H1 (cell line): ENCODE data around the gene SORD. TPM values are rescaled to one million over a fixed set of nuclear protein-coding genes. Genes with fewer than 3 reads are reported as not detected.

Source experiments
- CTCF ChIA-PET: fragments of 300-600 bp; sonication (Branson Sonifier 250); formaldehyde crosslinking; loops from one replicate; lab custom pipeline; 2021; ENCODE audit not compliant: partially characterized antibody; lab: Charles Lee
- POLR2A ChIA-PET: fragments of 300-600 bp; sonication (Branson Sonifier 250); formaldehyde crosslinking; loops from one replicate; lab custom pipeline; 2021; ENCODE audit warnings: inconsistent platforms; ENCODE audit not compliant: partially characterized antibody; lab: Charles Lee
- DNase-seq, 2 experiments: peaks; one replicate each; pipeline versions ENCODE4 v3.0.0 to v3.0.0-alpha.2; 2010 to 2022; ENCODE audit warnings: low spot score in 2 of 2, low read depth in 1 of 2, mixed read lengths in 1 of 2
- FAIRE-seq: peaks from 2 replicates; lab custom pipeline; 2011; peaks lifted over from hg19 to GRCh38; lab: Jason Lieb, UNC
- H2AFZ ChIP-seq: 2 replicates; pipeline ENCODE4 v1.8.1; 2012; ENCODE audit warnings: low read length, inconsistent platforms
- H2AK5ac ChIP-seq: 2 replicates; pipeline ENCODE4 v1.6.1; 2013; ENCODE audit warnings: low read depth, low read length
- H2BK120ac ChIP-seq: replicated peaks from 2 replicates; pipeline ENCODE3; 2013; ENCODE audit warnings: low read depth, low read length, inconsistent platforms
- H2BK12ac ChIP-seq: 2 replicates; pipeline ENCODE4 v1.6.1; 2013; ENCODE audit warnings: low read depth, low read length
- H2BK15ac ChIP-seq: 2 replicates; pipeline ENCODE4 v1.6.1; 2013; ENCODE audit warnings: low read length
- H2BK20ac ChIP-seq: 2 replicates; pipeline ENCODE4 v1.6.1; 2013; ENCODE audit warnings: low read length
- H2BK5ac ChIP-seq: 2 replicates; pipeline ENCODE4 v1.6.1; 2013; ENCODE audit warnings: low read depth, low read length
- H3K14ac ChIP-seq: 2 replicates; pipeline ENCODE4 v1.6.1; 2013; ENCODE audit warnings: inconsistent platforms; ENCODE audit not compliant: insufficient read length
- H3K18ac ChIP-seq: 2 replicates; pipeline ENCODE4 v1.6.1; 2013; ENCODE audit warnings: low read length; ENCODE audit errors: extremely low read depth
- H3K23ac ChIP-seq: 2 replicates; pipeline ENCODE4 v1.6.1; 2013; ENCODE audit warnings: inconsistent platforms; ENCODE audit not compliant: insufficient read length
- H3K23me2 ChIP-seq: 2 replicates; pipeline ENCODE4 v1.6.1; 2013; ENCODE audit warnings: low read depth, low read length
- H3K27ac ChIP-seq: 2 replicates; pipeline ENCODE4 v1.6.1; 2011; ENCODE audit warnings: low read depth, low read length, inconsistent platforms
- H3K27me3 ChIP-seq, 4 experiments: replicated peaks in 1 of 4; 1 replicate in 1 of 4; 2 replicates in 3 of 4; pipeline versions ENCODE4 v1.6.1 to v1.8.1; 2011 to 2013; ENCODE audit warnings: low read length in 3 of 4, mild to moderate bottlenecking in 3 of 4, inconsistent platforms in 2 of 4, mixed read lengths in 2 of 4, moderate library complexity in 1 of 4; ENCODE audit not compliant: control insufficient read depth in 3 of 4, insufficient read depth in 3 of 4; ENCODE audit errors: extremely low read depth in 1 of 4
- H3K36me3 ChIP-seq, 4 experiments: 2 replicates each; pipeline versions ENCODE4 v1.6.1 to v1.8.1; 2011 to 2013; ENCODE audit warnings: mild to moderate bottlenecking in 4 of 4, low read length in 3 of 4, moderate library complexity in 2 of 4, control low read depth in 1 of 4, inconsistent platforms in 1 of 4; ENCODE audit not compliant: insufficient read depth in 4 of 4, control insufficient read depth in 2 of 4
- H3K4ac ChIP-seq: replicated peaks from 2 replicates; pipeline ENCODE3; 2013; ENCODE audit warnings: low read length, low read depth, mixed read lengths, inconsistent platforms; ENCODE audit not compliant: insufficient read length
- H3K4me1 ChIP-seq, 4 experiments: replicated peaks in 1 of 4; 1 replicate in 1 of 4; 2 replicates in 3 of 4; pipeline versions ENCODE4 v1.6.1 to v1.8.1; 2011 to 2013; ENCODE audit warnings: low read length in 3 of 4, inconsistent platforms in 2 of 4, mixed read lengths in 1 of 4; ENCODE audit not compliant: insufficient read depth in 4 of 4, control insufficient read depth in 3 of 4
- H3K4me2 ChIP-seq, 2 experiments: 2 replicates each; pipeline versions ENCODE4 v1.6.1 to v1.8.1; 2011 to 2013; ENCODE audit warnings: low read depth in 2 of 2, low read length in 2 of 2, control low read depth in 1 of 2, inconsistent platforms in 1 of 2, mild to moderate bottlenecking in 1 of 2; ENCODE audit not compliant: insufficient read depth in 1 of 2
- H3K4me3 ChIP-seq, 4 experiments: fragments of 200-600, 300-600 bp in 1 of 4; sonication (generic), shearing (Covaris generic), sonication (Bioruptor Twin) in 1 of 4; 2 replicates each; pipeline versions ENCODE4 v1.5.1 to v1.8.1; 2011 to 2016; ENCODE audit warnings: low read length in 4 of 4, low read depth in 3 of 4, control low read depth in 2 of 4, inconsistent platforms in 2 of 4, mild to moderate bottlenecking in 2 of 4, mixed read lengths in 1 of 4, moderate library complexity in 1 of 4; ENCODE audit not compliant: insufficient read depth in 2 of 4; ENCODE audit errors: extremely low read depth in 1 of 4
- H3K56ac ChIP-seq: replicated peaks from 2 replicates; pipeline ENCODE3; 2013; ENCODE audit warnings: low read depth, mild to moderate bottlenecking, mixed read lengths, low read length, inconsistent platforms; ENCODE audit not compliant: insufficient read length
- H3K79me1 ChIP-seq: 2 replicates; pipeline ENCODE4 v1.6.1; 2013; ENCODE audit warnings: low read depth, low read length, control low read depth
- H3K79me2 ChIP-seq, 2 experiments: 2 replicates each; pipeline versions ENCODE4 v1.6.1 to v1.8.1; 2012 to 2013; ENCODE audit warnings: low read length in 2 of 2, mild to moderate bottlenecking in 2 of 2, inconsistent platforms in 1 of 2; ENCODE audit not compliant: insufficient read depth in 2 of 2, control insufficient read depth in 1 of 2
- H3K9ac ChIP-seq, 4 experiments: replicated peaks in 1 of 4; 1 replicate in 1 of 4; 2 replicates in 3 of 4; pipeline versions ENCODE4 v1.6.1 to v1.8.1; 2011 to 2013; ENCODE audit warnings: low read depth in 3 of 4, low read length in 3 of 4, control low read depth in 2 of 4, mild to moderate bottlenecking in 2 of 4, moderate library complexity in 2 of 4, inconsistent platforms in 1 of 4; ENCODE audit errors: extremely low read depth in 1 of 4
- H3K9me3 ChIP-seq, 2 experiments: 2 replicates each; pipeline versions ENCODE4 v1.6.1 to v1.8.1; 2012 to 2013; ENCODE audit warnings: mild to moderate bottlenecking in 2 of 2, moderate library complexity in 2 of 2, control low read depth in 1 of 2, inconsistent platforms in 1 of 2, low read depth in 1 of 2, low read length in 1 of 2, mixed read lengths in 1 of 2; ENCODE audit not compliant: insufficient read depth in 2 of 2
- H4K20me1 ChIP-seq, 2 experiments: replicated peaks in 1 of 2; 2 replicates each; pipeline versions ENCODE3 to v1.8.1; 2011 to 2013; ENCODE audit warnings: inconsistent platforms in 2 of 2, low read length in 2 of 2, mild to moderate bottlenecking in 1 of 2; ENCODE audit not compliant: insufficient read depth in 2 of 2, control insufficient read depth in 1 of 2
- H4K5ac ChIP-seq: 2 replicates; pipeline ENCODE4 v1.6.1; 2013; ENCODE audit warnings: low read length, low read depth, mixed read lengths, inconsistent platforms; ENCODE audit not compliant: insufficient read length
- H4K8ac ChIP-seq: 2 replicates; pipeline ENCODE4 v1.8.0; 2013; ENCODE audit warnings: mild to moderate bottlenecking, moderate library complexity, low read length, inconsistent platforms; ENCODE audit not compliant: insufficient read depth; ENCODE audit errors: extremely low read depth
- H4K91ac ChIP-seq: replicated peaks from 2 replicates; pipeline ENCODE3; 2013; ENCODE audit warnings: low read length, mixed read lengths, inconsistent platforms; ENCODE audit not compliant: insufficient read length
- CREB1 ChIP-seq: IDR thresholded peaks from 2 replicates; pipeline ENCODE4 v1.6.1; 2012; ENCODE audit warnings: inconsistent platforms
- CTBP2 ChIP-seq: IDR thresholded peaks from 2 replicates; pipeline ENCODE4 v1.7.0; 2011; ENCODE audit warnings: borderline replicate concordance, mild to moderate bottlenecking, moderate library complexity, mixed read lengths, low read length; ENCODE audit not compliant: insufficient read depth, insufficient read length
- E2F6 ChIP-seq: IDR thresholded peaks from 2 replicates; pipeline ENCODE4 v1.6.1; 2012; ENCODE audit warnings: inconsistent platforms
- HDAC6 ChIP-seq: IDR thresholded peaks from one replicate; pipeline ENCODE4 v1.7.1; 2012; ENCODE audit warnings: low read depth, mild to moderate bottlenecking, inconsistent platforms, low read length, moderate library complexity
- KDM4A ChIP-seq: IDR thresholded peaks from one replicate; pipeline ENCODE4 v1.7.1; 2012; ENCODE audit warnings: low read depth, mild to moderate bottlenecking, moderate library complexity, low read length, inconsistent platforms; ENCODE audit not compliant: severe bottlenecking
- POLR2A ChIP-seq, 2 experiments: IDR thresholded peaks; 1 replicate in 1 of 2; 2 replicates in 1 of 2; pipeline ENCODE4 v1.6.1; 2011; ENCODE audit warnings: low read depth in 2 of 2, low read length in 2 of 2, mild to moderate bottlenecking in 2 of 2; ENCODE audit errors: control extremely low read depth in 1 of 2
- TCF12 ChIP-seq: IDR thresholded peaks from 2 replicates; pipeline ENCODE4 v1.6.1; 2011; ENCODE audit warnings: low read depth, mild to moderate bottlenecking, low read length
- YY1 ChIP-seq: IDR thresholded peaks from 2 replicates; pipeline ENCODE4 v1.6.1; 2011; ENCODE audit warnings: low read depth, mild to moderate bottlenecking, low read length
- WGBS, 2 experiments: shearing (Covaris generic) in 1 of 2; methylation state at CpG; one replicate each; pipeline versions ENCODE4 v1.1.6 to v1.1.7; 2013 to 2015; ENCODE audit warnings: low lambda C conversion rate in 2 of 2, mixed read lengths in 2 of 2, inconsistent platforms in 1 of 2, low coverage in 1 of 2, missing lambda C conversion rate in 1 of 2; ENCODE audit not compliant: insufficient replicate concordance in 2 of 2, insufficient coverage in 1 of 2, insufficient read length in 1 of 2; ENCODE audit errors: extremely low coverage in 1 of 2, missing lambda C conversion rate in 1 of 2; 5-methylcytosine and 5-hydroxymethylcytosine counted together
- polyA plus RNA-seq, 7 experiments: library from polyadenylated mRNA; depleted of rRNA in 3 of 7; stranded (reverse) in 5 of 7; unstranded in 2 of 7; fragments of >200 nt in 5 of 7; fragments of 200-250 nt in 2 of 7; gene quantifications; 1 replicate in 5 of 7; 2 replicates in 1 of 7; 4 replicates in 1 of 7; pipeline versions ENCODE4 v1.2.1 to v1.2.3, GENCODE V29; 2011 to 2013; ENCODE audit warnings: missing spikeins in 2 of 7, mixed read lengths in 2 of 7
- total RNA-seq: library from RNA; stranded (reverse); fragmentation: NEBNext Ultra II Directional; extraction: Animal tissue kit (Norgen Biotek cat#: 25700); gene quantifications from 2 replicates; pipeline ENCODE4 v1.2.1, GENCODE V29; 2021

Gene SORD
- total and polyA plus RNA-seq, 2 of the 8 experiments (the other 6 are each of a cell fraction or from before 2014, with no cell fraction given) = 52.6 to 75.8 TPM

GRCh38 chr15:45050587-45050986 lies 27.6 kb downstream of the SORD start:
- Histone ChIP-seq H3K18ac (no peak overlapping the region), H4K5ac (no peak overlapping the region), H4K20me1 (no peaks in the 10 kb centered on the region), H2AFZ (no peak overlapping the region), H3K27me3 (no peaks in the 10 kb centered on the region), H2AK5ac (no peak overlapping the region), H3K23me2 (no peaks in the 10 kb centered on the region), H3K4me1 (no peaks in the 10 kb centered on the region), H3K79me2 (no peaks in the 10 kb centered on the region), H4K8ac (no peak overlapping the region), H3K14ac (no peak overlapping the region), H2BK20ac (no peak overlapping the region), H2BK5ac (no peak overlapping the region), H3K4me2 (no peak overlapping the region), H3K56ac (no peak overlapping the region), H3K23ac (no peak overlapping the region), H3K9me3 (peaks cover 6 to 10% of the 10 kb centered on the region in 2 experiments), H3K4me3 (no peak overlapping the region), H4K91ac (no peak overlapping the region), H3K27ac (no peak overlapping the region), H2BK15ac (no peak overlapping the region), H3K4ac (no peak overlapping the region), H3K36me3 (peaks cover 3 to 43% (median 15%) of the 10 kb centered on the region in 4 experiments; a peak in 7 of 8 replicates), H2BK12ac (no peak overlapping the region), H3K9ac (no peak overlapping the region), H2BK120ac (no peak overlapping the region), H3K79me1 (no peaks in the 10 kb centered on the region)
- DNase-seq (no peak), FAIRE-seq (no peak)
- WGBS, 2 experiments = 100% methylated on average over 1 of the region's 1 CpG; no CpG with 5 or more reads in 1 of the 2 experiments
- no peak for TF ChIP-seq HDAC6
- TF ChIP-seq CTBP2 = no peak
- no peak for TF ChIP-seq POLR2A (IDR thresholded peaks at IDR 0.05; ENCODE audit: control extremely low read depth in 1 of 2, low read depth in 2 of 2, low read length in 2 of 2)
- no peak for TF ChIP-seq TCF12
- TF ChIP-seq KDM4A = no peak
- no peak for TF ChIP-seq YY1
- TF ChIP-seq CREB1 = no peak
- TF ChIP-seq E2F6 = no peak
- ChIA-PET CTCF (interaction anchor here (1.2 kb wide), 1 partner anchor 65 kb away, joined by 3 read pairs; no protein-coding TSS in a partner anchor), POLR2A (no interaction called here)
